ENCODE results near the gene SHANK1. TPM values are rescaled to one million over a fixed set of nuclear protein-coding genes. Genes with fewer than 3 reads are reported as not detected.

The SHANK1 gene
- total and polyA plus RNA-seq, 8 donors: 0.06 to 0.69 (median 0.19) TPM; not detected in 1

GRCh38 chr19:50640368-50640767, 79.2 kb downstream of the SHANK1 start:
- H3K4me1 ChIP-seq: no peaks in the 10 kb centered on the region
- H3K36me3 ChIP-seq: no peaks in the 10 kb centered on the region
- no peak overlapping the region for H3K4me3 ChIP-seq
- no peak for TF ChIP-seq CTCF (IDR thresholded peaks at IDR 0.05)
- intact Hi-C loops (cut with DNase I): no loop called here
- 66 to 67% methylated on average over 2 of the region's 2 CpGs for WGBS, 2 donors
- no peaks in the 10 kb centered on the region for H3K9me3 ChIP-seq
- FAIRE-seq: no peak
- no peak for ATAC-seq
- no peak for DNase-seq
- H3K27ac ChIP-seq: no peak overlapping the region
- H3K27me3 ChIP-seq: peaks cover 0 to 12% (median 2%) of the 10 kb centered on the region in 4 donors

- no peak for TF ChIP-seq CTCF (IDR thresholded peaks at IDR 0.05)
- Histone ChIP-seq H3K9me3 (no peaks in the 10 kb centered on the region), H3K27ac (no peak within 1 kb of the TSS), H3K36me3 (no peaks in the 10 kb centered on the region), H3K27me3 (peaks cover 0 to 12% (median 2%) of the 10 kb centered on the region in 4 donors), H3K4me3 (peak within 1 kb of the TSS; percentile 18 to 49 (median 34)), H3K4me1 (no peaks in the 10 kb centered on the region)
- intact Hi-C loops (cut with DNase I): no loop called here
- DNase-seq (peak; percentile 26 to 80 (median 52)), FAIRE-seq (no peak), ATAC-seq (peak; percentile 87 to 98 (median 94))
- WGBS, 2 donors: 4 to 6% methylated on average over 41 to 72 of the region's 76 CpGs
Measured at GRCh38 chr19:50639121-50640112, 80.2 kb downstream of the SHANK1 start, which contains the start of gene SYT3. Gene SYT3, minus strand, starts transcription at chr19:50639881. Its CDS starts 2,470 bp downstream, at chr19:50637411.

- Histone ChIP-seq H3K27me3 (peaks cover 0 to 12% (median 2%) of the 10 kb centered on the region in 4 donors), H3K9me3 (no peaks in the 10 kb centered on the region), H3K36me3 (no peaks in the 10 kb centered on the region), H3K27ac (no peak overlapping the region), H3K4me3 (no peak overlapping the region), H3K4me1 (no peaks in the 10 kb centered on the region)
- ATAC-seq (peak in 1 of 4 donors; percentile 5), DNase-seq (no peak), FAIRE-seq (no peak)
- WGBS, 2 donors: 29 to 37% methylated on average over 10 of the region's 10 CpGs
- intact Hi-C loops (cut with DNase I): no loop called here
- no peak for TF ChIP-seq CTCF (IDR thresholded peaks at IDR 0.05)
Measured at GRCh38 chr19:50638600-50638999, 81.0 kb downstream of the SHANK1 start.

GRCh38 chr19:50636317-50637085, 83.1 kb downstream of the SHANK1 start:
- no peak overlapping the region for H3K27ac ChIP-seq
- ATAC-seq (no peak), FAIRE-seq (no peak), DNase-seq (no peak)
- no peak for TF ChIP-seq CTCF (IDR thresholded peaks at IDR 0.05)
- intact Hi-C loops (cut with DNase I): no loop called here
- H3K9me3 ChIP-seq: no peaks in the 10 kb centered on the region
- H3K4me1 ChIP-seq: no peaks in the 10 kb centered on the region
- no peaks in the 10 kb centered on the region for H3K36me3 ChIP-seq
- H3K4me3 ChIP-seq: no peak overlapping the region
- WGBS, 2 donors: 55 to 66% methylated on average over 5 of the region's 5 CpGs
- H3K27me3 ChIP-seq: peaks cover 0 to 12% (median 2%) of the 10 kb centered on the region in 4 donors

Measured in pancreas (tissue), 10 donors.